ENCODE results near the gene KCNB1.
A peak's percentile ranks its signal among the peaks of the same experiment; 100 is the strongest.

The KCNB1 gene

GRCh38 chr20:49330701-49331615 lies 151.5 kb downstream of the KCNB1 start:
- no peak overlapping the region for H3K27ac ChIP-seq
- TF ChIP-seq ZFX (IDR thresholded peaks at IDR 0.05; ENCODE audit: borderline replicate concordance) (no peak), CTCF (IDR thresholded peaks at IDR 0.05) (no peak)

GRCh38 chr20:49328790-49329189 lies 153.7 kb downstream of the KCNB1 start:
- no peak overlapping the region for H3K27ac ChIP-seq
- TF ChIP-seq ZFX (IDR thresholded peaks at IDR 0.05; ENCODE audit: borderline replicate concordance), result no peak
- no peak for TF ChIP-seq CTCF (IDR thresholded peaks at IDR 0.05)

- TF ChIP-seq ZFX (IDR thresholded peaks at IDR 0.05; ENCODE audit: borderline replicate concordance) (no peak), CTCF (IDR thresholded peaks at IDR 0.05) (no peak)
- H3K27ac ChIP-seq, result no peak overlapping the region
These were observed 156.4 kb downstream of the KCNB1 start for GRCh38 chr20:49326026-49326425.

GRCh38 chr20:49324306-49324705 lies 158.2 kb downstream of the KCNB1 start:
- no peak for TF ChIP-seq ZFX (IDR thresholded peaks at IDR 0.05; ENCODE audit: borderline replicate concordance)
- no peak for TF ChIP-seq CTCF (IDR thresholded peaks at IDR 0.05)
- no peak overlapping the region for H3K27ac ChIP-seq

DNA sequence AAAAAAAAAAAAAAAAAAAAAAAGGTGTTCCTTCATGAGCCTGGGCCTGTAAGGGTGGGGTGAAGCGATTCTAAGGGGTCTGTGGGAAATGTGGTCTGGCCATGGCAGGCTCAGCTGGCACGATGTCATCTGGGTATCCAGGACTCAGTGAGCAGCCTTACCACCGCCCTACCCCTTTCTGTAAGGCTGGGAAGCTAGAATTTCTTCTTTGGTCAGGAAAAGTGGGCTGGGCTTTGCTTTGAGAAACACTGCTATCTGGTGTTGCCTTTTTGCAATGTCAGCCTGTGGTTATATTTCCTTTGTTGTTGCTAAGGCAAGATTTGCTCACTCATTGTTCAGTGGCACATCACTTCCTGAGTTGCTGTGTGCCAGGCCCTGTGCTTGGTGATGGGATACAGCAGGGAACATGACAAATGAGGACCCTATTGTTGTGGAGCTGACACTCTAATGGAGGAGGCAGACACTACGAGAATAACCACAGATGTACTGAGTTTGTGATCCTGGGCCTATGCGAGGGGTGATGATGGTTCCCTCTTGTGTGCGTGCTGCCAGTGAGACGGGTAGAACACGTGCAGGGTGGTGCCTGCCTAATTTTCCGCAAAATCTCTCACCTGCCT lies 158.7 kb downstream of the KCNB1 start:
- TF ChIP-seq ZFX (IDR thresholded peaks at IDR 0.05; ENCODE audit: borderline replicate concordance) (no peak), CTCF (IDR thresholded peaks at IDR 0.05) (peak; percentile 24)
- H3K27ac ChIP-seq, result no peak overlapping the region

DNA sequence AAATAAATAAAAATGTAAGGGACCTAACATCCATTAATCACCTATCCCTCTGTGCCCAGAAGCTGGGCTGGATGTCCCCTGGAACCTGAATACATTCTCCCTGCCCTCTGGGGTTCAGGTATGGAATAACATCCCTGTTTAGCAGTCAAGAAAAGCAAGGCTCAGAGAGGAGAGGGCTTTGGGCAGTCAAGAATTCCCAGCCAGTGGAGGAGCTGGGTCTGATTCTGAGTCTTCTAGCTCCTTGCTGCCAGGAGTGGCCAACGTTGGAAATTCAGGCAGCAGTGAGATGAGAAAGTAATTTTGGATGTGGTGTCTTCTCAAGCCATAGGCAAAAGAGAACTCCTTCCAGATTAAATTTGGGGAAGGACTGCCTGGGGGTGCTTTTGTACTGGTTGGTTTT lies 162.0 kb downstream of the KCNB1 start:
- TF ChIP-seq ZFX (IDR thresholded peaks at IDR 0.05; ENCODE audit: borderline replicate concordance) (no peak), CTCF (IDR thresholded peaks at IDR 0.05) (peak; percentile 41)
- no peak overlapping the region for H3K27ac ChIP-seq

Measured in 22Rv1 (cell line).